HG02885 (cell line): ENCODE results near the gene SEMA5A.

Source experiments
- ATAC-seq: cut with Tn5 transposase; IDR thresholded peaks from one replicate; pipeline ENCODE4 v1.9.1; 2021; ENCODE audit warnings: mild to moderate bottlenecking; ENCODE audit not compliant: unreplicated experiment, poor library complexity

The SEMA5A gene

DNA sequence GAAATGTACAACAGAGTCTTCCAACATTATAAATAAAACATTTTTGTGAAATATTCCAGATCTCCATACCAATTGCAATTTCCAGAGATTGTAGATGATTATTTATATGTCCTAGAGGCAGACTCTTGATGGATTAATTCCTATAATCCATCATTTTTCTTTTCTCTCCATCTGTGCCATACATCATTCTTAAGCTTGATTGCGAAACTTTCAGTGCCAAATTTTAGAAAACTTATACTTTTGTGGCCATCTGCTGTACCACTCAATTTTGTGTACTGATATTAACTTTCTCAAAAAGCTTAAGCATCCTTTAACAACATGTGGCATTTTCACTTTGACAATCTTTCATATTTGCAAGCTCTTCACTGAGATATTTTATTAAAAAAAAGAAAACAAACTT lies 446.9 kb downstream of the SEMA5A start:
- no peak for ATAC-seq

DNA sequence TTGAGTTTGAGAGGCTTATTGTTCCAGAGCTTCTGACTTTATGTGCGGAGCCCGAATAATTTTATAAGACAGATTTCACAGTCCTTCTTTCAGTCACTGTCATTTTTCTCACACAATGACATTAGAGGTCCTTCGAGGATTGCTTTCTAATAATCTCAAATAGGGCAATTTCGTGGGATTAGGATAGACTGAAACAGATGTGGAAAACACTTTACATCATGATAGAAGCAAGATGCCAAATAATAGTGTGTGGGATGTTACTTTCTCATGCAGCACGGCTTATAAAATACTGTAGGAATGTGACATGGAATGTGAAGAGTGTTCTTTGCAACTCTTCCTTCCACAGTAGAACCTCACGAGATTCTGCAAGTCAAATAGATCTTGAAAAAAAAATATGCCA lies 451.3 kb downstream of the SEMA5A start:
- ATAC-seq, result no peak

DNA sequence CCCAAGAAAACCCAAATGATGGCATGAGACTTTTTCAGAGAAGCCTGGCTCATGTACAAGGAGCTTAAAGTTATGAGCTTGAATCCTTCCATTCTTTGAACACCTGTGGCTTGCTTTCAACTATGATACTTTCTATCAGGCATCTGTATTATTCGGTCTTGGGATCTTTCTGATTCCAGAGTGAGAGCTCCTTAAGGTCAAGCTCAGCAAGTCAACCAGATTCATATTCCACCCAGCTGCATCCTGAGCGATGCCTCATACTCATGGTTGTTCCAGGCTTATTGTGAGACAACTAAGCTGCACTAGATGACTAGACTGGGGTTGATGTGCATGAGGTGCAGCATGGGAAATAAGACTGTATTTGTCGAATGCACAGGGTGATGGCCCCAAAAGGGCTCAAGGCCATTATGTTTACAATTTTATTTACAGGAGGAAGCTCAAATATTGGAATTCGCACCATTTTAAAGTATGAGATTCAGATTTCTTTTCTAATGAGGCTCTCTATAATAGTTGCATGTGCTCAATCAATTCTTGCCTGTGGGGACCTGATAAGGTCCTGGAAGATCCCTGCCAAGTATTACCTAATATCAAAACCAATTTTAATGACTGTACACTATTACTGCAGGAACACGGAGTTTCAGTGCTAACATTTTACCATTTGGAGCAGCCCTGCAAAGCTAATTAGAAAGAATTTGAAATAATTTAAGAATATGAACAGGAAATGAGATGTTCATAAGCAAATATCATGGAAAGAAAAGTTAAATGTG lies 453.8 kb downstream of the SEMA5A start:
- no peak for ATAC-seq

DNA sequence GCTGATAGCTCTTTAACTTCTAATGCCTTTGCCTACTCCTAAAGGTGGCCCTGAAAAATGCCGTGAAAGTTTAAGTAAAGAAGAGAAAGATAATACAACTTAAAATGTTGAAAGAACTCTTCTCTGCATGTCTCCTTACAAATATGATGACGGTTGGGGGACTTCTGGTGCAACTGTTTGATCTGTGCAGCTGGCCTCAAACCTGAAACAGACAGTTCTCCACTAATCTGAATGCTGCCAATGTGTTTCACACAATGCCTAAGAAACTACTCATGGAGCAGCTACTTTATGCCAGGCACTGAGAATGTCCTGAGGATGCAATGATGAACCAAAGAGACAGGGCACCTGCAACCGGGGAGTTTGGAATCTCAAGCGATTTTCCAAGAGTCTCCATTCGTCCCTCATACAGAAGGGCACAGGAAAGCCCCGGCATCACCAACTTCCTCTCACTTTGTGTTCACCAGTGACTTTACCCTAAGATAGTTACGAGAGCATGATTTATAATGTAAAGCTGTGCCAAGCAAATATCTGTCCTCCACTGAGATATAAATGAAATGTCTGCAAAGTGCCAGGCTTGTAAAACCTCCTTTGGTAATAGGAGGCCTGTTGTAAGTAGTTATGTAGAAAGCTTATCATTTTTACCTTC lies 455.4 kb downstream of the SEMA5A start:
- no peak for ATAC-seq

DNA sequence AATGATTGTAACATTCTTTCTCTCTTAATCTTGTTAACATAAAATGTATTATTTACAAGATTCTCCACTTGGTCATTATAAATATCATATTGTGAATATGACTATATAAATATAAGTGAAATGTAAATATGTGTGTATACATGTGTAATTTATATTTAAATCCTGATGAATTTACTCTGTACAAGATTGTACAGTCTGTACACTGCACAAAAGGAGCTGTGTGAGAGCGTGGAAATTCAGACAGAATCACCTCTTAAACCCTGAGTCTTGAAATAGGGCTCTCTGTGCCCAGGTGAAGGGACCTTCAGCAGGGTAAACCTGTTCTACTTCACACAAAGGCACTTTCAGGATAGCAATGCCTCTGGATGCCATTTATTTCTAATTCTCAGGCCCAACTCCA lies 456.0 kb downstream of the SEMA5A start:
- ATAC-seq, result no peak

DNA sequence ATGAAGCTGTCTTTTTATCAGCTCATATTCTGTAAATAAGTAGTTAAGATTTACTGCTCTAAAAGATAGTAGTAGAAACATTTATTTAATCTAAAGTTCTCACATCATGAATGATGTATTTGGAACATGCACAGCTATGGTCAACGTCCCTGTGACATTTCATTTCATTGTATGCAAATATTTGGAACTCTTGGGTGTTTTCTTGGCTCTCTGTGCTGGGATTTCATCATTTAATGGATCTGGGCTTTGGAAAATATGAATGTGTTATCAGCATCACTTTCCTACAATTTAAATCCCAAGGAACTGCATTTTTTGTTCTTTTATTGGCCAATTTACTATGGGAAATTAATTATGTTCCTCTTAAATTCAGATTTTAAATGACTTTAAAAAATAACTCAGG lies 462.9 kb downstream of the SEMA5A start:
- no peak for ATAC-seq

DNA sequence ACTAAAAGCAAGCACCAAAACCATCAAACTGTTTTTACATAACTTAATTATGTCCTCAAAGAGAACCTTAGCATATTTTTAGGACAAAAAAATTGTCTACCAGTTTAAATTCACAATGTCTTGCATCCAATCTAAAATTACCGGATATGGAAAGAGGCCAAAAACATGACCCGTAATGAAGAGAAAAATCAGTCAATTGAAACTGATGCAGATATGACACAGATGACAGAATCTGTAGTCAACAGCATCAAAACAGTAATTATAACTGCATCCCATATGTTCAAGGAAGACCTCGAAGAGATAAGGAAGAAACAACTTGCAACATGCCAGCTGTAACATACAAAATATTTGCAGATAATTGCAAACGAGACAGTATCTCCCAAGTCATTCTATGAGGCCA lies 473.2 kb downstream of the SEMA5A start:
- ATAC-seq, result no peak

DNA sequence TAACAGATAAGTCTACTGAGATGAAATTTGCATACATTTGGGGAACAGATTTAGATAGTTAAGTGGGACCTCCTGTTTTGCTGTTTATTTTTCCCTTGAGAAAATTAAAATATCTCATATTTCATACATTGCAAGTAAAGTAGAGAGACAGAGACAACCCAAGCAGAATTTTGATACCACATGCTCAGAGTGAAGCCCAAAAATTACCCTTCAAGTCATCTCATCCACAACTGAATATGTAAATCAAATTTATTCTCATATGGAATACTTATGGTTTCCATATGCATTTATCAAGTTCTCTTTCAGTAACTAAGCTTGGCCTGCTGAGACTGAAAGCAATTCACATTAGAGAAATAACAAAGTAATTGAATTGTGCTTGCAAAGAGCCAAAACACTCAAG lies 474.4 kb downstream of the SEMA5A start:
- ATAC-seq, result no peak

DNA sequence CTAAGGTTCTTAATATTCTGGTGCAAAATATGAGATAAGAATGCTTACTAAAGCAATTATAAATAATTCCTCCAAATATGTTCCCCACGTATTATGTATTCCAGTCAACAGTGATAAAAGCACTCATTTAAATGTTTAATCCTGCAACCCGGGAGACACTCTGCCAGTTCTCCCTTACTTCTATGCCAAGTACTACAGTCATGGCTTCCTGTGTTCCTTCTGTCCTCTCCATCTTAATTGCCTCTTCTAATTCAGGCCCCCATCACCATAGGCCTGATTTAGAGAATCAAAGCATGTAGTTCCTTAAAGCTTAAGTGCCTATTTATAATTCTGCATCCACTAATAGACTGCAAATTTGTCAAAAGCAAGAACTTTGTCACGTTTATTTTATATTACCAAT lies 474.8 kb downstream of the SEMA5A start:
- ATAC-seq, result no peak

DNA sequence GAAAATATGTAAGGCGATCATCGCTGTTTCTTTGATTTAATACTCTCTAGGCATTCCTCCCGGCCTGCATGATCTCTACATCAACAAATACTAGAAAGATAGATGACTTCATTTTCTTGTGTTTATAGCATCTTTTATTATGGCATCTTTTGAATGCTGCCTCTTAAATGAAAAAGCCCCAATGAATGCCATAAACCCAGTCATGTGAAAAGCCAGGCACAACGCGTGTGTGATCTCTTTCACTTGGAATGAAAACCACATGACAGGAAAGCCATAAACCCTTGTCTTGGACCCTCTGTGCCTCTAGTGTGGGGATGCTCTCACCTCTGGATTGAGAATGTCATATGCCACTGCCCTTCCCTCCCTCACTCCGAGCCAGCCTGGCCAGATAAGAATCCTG lies 476.2 kb downstream of the SEMA5A start:
- ATAC-seq, result no peak

DNA sequence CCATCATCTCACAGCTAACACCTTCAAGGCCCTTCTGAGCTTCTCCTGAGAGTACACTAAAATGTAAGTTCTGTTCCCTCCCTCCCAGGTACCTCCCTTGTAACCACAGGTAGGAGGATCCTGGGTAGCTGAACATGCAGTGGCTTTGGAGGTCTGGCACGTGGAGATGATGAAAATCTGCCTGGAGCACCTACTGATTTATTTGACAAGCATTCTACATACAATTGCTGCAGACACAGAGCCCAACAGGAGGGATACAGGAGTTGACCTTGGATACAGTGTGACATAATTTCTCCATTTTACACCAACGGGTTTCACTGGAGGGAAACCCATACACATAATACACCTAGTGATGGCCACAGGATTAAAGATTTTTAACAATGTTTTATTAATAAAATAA lies 478.7 kb downstream of the SEMA5A start:
- ATAC-seq, result no peak

DNA sequence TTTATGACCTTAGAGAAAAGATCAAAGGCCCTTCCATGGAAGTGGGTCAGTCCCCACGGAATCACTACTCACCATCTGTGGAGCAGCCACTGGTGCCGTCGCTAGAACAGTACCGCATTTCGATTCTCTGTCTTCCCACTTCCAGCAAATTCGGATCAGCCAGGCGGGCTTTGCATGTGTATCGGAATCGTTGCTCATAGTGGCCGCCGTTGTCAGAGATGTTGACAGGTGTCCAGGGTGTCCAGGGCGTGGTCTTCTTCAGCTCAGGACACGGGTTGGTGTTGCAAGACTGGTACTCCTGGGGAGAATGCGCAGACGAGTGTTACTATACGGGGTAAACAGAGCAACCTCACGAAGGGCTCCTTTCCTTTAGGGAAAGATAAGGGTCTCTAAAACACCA lies 479.5 kb downstream of the SEMA5A start:
- ATAC-seq, result no peak

DNA sequence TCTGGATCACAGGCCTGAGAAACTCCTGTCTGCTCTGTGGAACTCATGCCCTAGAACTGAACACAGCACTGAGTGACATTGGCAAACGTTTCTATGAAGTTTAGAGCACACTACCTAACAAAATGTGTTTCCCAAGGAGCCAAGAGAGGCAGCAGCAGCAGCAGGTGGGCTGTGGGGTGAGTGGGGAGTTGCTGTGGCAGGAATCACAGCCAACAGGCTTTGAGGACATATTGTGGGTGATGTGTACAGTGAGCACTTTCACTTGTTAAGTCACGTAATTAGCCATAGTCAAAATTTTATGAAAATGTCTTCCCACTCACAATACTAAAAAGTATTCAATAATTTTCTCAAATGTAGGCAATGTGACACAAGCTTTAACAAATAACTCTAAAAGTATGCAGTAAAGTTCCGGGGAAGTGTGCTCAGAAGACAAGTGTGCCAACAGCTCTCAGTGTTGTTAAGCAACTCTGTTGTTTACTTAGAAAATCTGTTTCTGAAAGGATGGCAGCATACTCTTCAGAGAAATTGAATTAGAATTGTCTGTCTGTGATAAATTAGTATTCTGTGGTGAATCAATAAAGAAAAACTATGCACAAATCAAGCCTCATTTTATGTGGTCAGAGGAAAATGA lies 482.1 kb downstream of the SEMA5A start:
- ATAC-seq, result no peak

DNA sequence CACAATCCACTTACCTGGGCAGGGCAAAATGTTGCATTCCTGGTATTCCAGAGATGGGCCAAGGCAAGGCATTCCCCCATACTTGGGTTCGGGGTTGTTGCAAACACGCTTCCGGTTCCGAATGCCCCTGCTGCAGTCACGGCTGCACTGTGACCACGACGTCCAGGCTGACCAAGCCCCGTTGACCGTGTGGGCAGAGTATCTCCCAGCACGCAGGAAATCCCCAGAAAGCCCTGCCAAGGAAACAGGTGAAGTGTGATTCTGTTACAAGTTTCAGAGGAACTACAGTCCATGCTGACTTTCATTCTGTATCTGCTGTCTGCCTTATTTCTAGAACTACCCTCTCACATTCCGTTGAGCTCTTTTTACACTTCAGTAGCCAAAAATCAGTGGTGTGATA lies 483.0 kb downstream of the SEMA5A start:
- ATAC-seq, result peak; percentile 63

DNA sequence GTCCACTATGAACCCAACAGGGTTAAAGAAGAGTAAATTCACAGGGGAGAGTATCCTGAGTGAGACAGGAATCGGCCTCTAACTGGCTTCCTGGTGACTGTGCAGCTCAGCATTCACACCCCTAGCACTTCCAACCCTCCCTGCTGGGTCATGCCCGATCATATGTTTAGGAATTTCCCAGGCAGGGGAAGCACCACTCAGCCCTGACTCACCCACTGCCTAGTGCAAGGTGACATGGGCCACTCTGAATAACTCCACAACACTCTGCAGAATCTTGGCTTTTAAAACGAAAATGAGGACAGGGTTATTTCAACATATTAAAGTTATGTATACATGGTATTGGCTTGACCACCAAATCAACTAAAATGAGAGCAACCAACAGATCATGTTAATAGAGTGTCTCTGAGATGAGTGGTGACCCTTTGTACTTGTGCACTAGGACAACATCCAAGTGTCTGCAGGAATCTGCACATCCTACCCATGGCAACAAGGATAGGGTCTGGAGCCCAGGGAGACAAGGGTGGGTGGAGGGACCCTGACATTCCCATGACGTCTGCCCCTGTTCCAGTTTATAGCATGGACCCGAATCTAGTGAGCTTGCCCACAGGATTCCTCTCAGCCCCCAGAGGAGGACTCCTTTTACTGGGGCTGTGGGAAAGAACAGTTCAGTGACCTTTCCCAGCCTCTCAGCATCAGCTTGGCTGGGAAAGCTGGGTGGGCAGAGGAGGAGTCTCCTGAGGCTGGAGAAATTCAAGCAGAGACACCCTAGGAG lies 485.8 kb downstream of the SEMA5A start:
- ATAC-seq, result no peak

DNA sequence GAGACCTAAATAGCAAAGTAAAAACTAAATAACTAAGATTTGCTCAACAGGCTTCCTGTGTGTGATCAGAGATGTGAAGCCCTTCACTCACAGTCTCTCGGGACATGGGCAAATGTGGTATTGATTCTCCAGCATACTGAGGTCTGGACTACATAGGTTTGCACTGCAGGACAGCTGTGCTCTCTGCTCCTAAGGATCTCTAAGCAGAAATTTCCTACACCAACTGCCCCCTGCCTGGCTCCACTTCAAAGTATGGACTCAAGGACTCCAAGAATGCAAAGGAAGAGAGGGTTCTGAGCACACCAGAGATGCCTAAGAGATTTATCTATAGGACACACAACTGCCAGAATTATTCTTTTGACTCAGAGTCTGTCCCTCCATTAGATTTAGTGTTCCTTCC lies 487.2 kb downstream of the SEMA5A start:
- no peak for ATAC-seq

DNA sequence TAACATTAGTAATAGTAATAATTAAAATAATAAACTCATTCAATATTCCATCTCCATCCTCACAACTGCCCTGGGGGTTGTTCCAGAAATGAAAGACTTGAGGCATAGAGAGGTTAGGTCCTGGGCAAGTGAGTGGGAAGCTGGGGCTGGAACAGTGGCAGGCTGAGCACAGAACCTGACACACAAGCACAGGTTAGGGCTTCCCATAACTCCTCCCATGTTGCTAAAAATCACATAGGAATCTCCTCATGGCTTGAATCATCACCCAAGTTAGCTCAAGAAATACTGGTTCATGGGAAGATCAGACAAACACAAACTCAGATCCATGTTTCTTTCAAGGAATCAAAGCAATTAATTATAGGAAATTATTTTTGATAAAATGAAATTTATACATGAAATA lies 487.7 kb downstream of the SEMA5A start:
- ATAC-seq, result no peak

DNA sequence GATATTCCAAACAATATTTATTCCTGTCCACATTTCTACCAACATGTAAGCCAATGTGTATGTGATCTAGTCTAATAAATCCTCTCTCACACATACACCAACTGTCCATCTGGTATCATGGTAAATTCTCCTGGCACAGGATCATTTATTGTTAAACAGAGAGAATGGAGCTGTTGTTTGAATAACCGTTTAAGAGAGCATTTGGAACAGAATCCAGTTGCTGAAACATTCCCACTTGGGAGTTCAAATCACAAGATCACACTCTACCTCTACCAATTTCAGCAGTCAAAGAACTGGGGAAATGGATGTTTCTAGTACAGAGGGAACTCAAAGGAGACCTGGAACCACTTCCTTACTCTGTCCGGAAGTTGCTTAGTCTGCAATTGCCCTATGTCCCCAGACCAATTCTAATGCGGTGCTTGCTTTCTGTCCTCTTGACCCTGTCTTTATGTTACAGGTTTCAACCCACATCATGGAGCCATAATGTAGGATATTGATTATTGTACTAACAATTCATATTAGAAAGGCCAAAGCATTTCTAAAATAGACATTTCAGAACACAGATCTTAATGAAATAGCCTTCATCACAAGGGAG lies 488.4 kb downstream of the SEMA5A start:
- no peak for ATAC-seq

DNA sequence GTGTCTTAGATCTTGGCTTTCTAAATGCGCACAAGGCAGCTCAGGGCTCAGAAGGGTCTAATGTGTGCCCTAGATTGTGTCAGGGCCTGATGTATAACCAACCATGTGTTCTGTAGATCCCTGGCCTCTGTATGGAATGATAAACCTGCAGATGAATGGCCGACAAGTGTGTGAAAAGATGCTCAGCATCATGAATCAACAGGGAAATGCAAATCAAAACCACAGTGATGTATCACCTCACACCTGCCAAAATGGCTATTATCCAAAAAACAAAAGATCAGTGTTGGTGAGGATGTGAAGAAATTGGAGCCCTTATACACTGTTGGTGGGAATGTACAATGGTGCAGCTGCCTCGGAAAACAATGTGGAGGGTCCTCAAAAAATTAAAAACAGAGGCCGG lies 489.8 kb downstream of the SEMA5A start:
- ATAC-seq, result no peak

DNA sequence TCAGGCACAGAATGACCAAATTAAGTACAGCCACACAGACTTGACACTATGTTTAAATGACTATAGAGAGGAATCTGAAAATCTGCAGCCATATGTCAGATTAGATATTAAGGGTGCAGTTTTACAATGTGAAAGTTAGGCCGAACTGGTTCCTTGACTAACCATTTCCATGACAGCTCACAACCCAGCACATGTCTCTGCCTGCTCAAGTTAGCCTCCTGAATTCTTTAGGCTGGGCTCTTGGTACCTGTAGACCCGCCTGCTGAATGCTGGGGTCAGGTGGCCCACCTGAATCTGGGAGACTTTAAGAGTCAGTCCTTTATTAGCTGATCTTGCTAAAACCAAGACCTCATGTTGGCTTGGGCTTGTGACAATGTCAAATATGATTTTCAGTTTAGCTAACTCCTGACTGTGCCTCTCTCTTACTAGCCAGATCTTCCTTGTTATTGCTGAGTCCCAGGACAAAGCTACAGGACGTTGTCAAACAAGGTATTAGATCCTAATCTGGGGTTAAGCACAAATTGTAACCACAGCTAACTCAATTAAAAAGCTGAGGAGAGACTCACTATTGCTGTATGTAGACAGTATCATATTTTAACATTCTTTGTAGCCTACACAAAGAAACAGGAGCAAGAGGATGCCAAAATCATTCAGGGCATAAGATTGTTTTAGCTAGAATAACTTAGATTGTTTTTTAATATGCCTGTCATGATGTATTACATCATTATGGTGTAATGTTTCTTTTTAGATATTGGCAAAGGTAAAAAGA lies 490.9 kb downstream of the SEMA5A start:
- ATAC-seq, result no peak
